ENCODE measurements around the gene SMAD9. TPM values are rescaled to one million over a fixed set of nuclear protein-coding genes. Genes with fewer than 3 reads are reported as not detected.

The SMAD9 gene
- total RNA-seq, 1 experiment from 2014 or later: 0.19 TPM

- H3K27ac ChIP-seq (ENCODE audit: low read length): no peak overlapping the region
- H3K9me2 ChIP-seq (replicated peaks; ENCODE audit: insufficient read depth, low read length): no peaks in the 10 kb centered on the region
- no peaks in the 10 kb centered on the region for H3K36me3 ChIP-seq (ENCODE audit: insufficient read depth, low read length)
- H3K27me3 ChIP-seq (ENCODE audit: low read length): no peaks in the 10 kb centered on the region
- H3K4me1 ChIP-seq (ENCODE audit: low read length): peaks cover 17% of the 10 kb centered on the region
- no peak overlapping the region for H3K4me2 ChIP-seq (ENCODE audit: low read depth, low read length, poor library complexity, severe bottlenecking)
- no peak for DNase-seq
- H4K20me1 ChIP-seq (ENCODE audit: insufficient read depth, low read depth, low read length): no peaks in the 10 kb centered on the region
- no peak overlapping the region for H3K4me3 ChIP-seq (ENCODE audit: low read length)
- no peaks in the 10 kb centered on the region for H3K79me2 ChIP-seq (ENCODE audit: low read length)
- no peak overlapping the region for H3K9ac ChIP-seq (ENCODE audit: low read length)
- H3K9me3 ChIP-seq (ENCODE audit: low read length): no peaks in the 10 kb centered on the region
- H2AFZ ChIP-seq (ENCODE audit: low read length): no peak overlapping the region
Measured at GRCh38 chr13:36915896-36916640, 4.0 kb downstream of the SMAD9 start.

DNA sequence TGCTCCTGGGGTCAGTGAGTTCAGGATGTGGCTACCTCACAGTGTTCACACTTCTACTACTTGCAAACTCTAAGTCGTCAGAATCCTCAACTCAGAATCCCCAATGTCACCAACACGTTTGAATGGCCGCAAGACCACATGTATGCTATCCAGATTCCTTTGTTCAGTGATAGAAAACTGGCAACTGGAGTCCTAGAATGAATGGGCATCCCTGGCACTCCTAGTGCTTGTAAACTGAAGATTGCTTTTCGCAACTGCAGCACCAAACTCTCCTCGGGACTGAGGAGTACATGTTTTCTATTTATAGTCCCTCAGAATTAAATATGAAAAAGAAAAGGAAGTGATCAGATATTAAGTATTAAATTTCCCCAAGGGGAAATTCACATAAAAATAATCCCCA lies 4.9 kb downstream of the SMAD9 start:
- Histone ChIP-seq H2AFZ (ENCODE audit: low read length) (no peak overlapping the region), H3K9ac (ENCODE audit: low read length) (no peak overlapping the region), H3K27me3 (ENCODE audit: low read length) (no peaks in the 10 kb centered on the region), H3K36me3 (ENCODE audit: insufficient read depth, low read length) (no peaks in the 10 kb centered on the region), H3K4me2 (ENCODE audit: low read depth, low read length, poor library complexity, severe bottlenecking) (no peak overlapping the region), H3K27ac (ENCODE audit: low read length) (no peak overlapping the region), H4K20me1 (ENCODE audit: insufficient read depth, low read depth, low read length) (no peaks in the 10 kb centered on the region), H3K4me3 (ENCODE audit: low read length) (no peak overlapping the region), H3K79me2 (ENCODE audit: low read length) (no peaks in the 10 kb centered on the region), H3K4me1 (ENCODE audit: low read length) (peaks cover 17% of the 10 kb centered on the region), H3K9me2 (replicated peaks; ENCODE audit: insufficient read depth, low read length) (no peaks in the 10 kb centered on the region), H3K9me3 (ENCODE audit: low read length) (no peaks in the 10 kb centered on the region)
- no peak for DNase-seq

DNA sequence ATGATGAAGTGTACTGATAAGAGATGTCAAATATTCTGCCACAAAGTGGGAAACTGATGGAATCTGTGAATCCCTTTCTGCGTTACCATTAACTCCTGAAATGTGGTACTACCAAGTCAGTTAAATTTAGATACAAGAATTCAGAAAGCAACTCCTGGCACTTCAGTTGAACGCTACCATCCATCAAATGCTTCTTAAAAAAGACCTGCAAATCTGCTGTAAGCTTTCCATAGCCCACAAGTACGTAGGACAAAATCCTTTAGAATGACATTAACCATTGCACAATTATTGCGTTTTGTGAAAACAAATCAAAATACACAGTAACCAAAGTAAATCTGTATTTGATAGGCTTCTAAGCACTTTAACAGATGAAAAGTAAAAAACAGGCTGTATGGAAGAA lies 5.4 kb downstream of the SMAD9 start:
- H3K9me2 ChIP-seq (replicated peaks; ENCODE audit: insufficient read depth, low read length): no peaks in the 10 kb centered on the region
- no peaks in the 10 kb centered on the region for H3K9me3 ChIP-seq (ENCODE audit: low read length)
- H3K27ac ChIP-seq (ENCODE audit: low read length): no peak overlapping the region
- no peak overlapping the region for H3K9ac ChIP-seq (ENCODE audit: low read length)
- H4K20me1 ChIP-seq (ENCODE audit: insufficient read depth, low read depth, low read length): no peaks in the 10 kb centered on the region
- H3K4me3 ChIP-seq (ENCODE audit: low read length): no peak overlapping the region
- peaks cover 17% of the 10 kb centered on the region for H3K4me1 ChIP-seq (ENCODE audit: low read length)
- no peaks in the 10 kb centered on the region for H3K36me3 ChIP-seq (ENCODE audit: insufficient read depth, low read length)
- H3K27me3 ChIP-seq (ENCODE audit: low read length): no peaks in the 10 kb centered on the region
- no peak overlapping the region for H3K4me2 ChIP-seq (ENCODE audit: low read depth, low read length, poor library complexity, severe bottlenecking)
- no peak for DNase-seq
- H2AFZ ChIP-seq (ENCODE audit: low read length): no peak overlapping the region
- H3K79me2 ChIP-seq (ENCODE audit: low read length): no peaks in the 10 kb centered on the region

DNA sequence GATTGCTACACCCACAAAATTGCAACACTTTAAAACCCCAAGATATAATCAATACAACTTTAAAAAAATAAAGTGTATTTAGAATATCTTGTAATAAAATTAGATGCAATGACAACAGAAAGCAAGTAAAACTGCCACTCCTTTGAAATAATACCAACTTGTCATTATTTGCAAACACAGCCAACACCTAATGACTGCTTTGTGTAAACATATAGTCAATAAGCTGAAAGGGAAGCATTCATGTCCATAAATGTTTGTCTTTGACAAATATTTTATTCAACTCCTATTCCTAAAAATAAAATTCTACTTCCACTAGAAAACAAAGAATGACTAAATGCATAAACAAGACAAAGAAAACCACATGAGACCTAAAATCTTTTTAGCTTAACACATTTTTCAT lies 6.6 kb downstream of the SMAD9 start:
- no peaks in the 10 kb centered on the region for H3K9me3 ChIP-seq (ENCODE audit: low read length)
- peaks cover 17% of the 10 kb centered on the region for H3K4me1 ChIP-seq (ENCODE audit: low read length)
- no peak for DNase-seq
- no peak overlapping the region for H2AFZ ChIP-seq (ENCODE audit: low read length)
- H3K9ac ChIP-seq (ENCODE audit: low read length): no peak overlapping the region
- H3K79me2 ChIP-seq (ENCODE audit: low read length): no peaks in the 10 kb centered on the region
- H3K9me2 ChIP-seq (replicated peaks; ENCODE audit: insufficient read depth, low read length): no peaks in the 10 kb centered on the region
- no peak overlapping the region for H3K27ac ChIP-seq (ENCODE audit: low read length)
- no peaks in the 10 kb centered on the region for H3K27me3 ChIP-seq (ENCODE audit: low read length)
- H3K4me3 ChIP-seq (ENCODE audit: low read length): no peak overlapping the region
- H3K36me3 ChIP-seq (ENCODE audit: insufficient read depth, low read length): no peaks in the 10 kb centered on the region
- H4K20me1 ChIP-seq (ENCODE audit: insufficient read depth, low read depth, low read length): no peaks in the 10 kb centered on the region
- H3K4me2 ChIP-seq (ENCODE audit: low read depth, low read length, poor library complexity, severe bottlenecking): no peak overlapping the region

DNA sequence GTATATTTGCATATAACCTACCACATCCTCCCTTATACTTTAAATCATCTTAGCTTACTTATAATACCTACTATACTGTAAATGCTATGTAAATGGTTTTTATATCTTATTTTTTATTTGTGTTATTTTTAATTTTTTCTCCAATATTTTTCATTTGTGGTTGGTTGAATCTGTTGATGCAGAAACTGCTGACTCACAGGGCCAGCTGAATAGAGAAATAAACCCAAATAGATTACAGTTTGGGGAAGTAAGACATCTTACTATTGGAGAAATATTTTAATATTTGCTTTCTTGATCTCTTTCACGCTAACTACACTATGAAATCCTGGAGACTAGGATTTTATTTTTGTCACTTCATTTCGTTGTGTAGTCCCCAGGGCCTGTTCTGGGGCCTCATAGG lies 7.1 kb downstream of the SMAD9 start:
- H3K79me2 ChIP-seq (ENCODE audit: low read length): no peaks in the 10 kb centered on the region
- no peaks in the 10 kb centered on the region for H3K9me3 ChIP-seq (ENCODE audit: low read length)
- no peak overlapping the region for H3K4me3 ChIP-seq (ENCODE audit: low read length)
- no peak overlapping the region for H3K9ac ChIP-seq (ENCODE audit: low read length)
- H3K27me3 ChIP-seq (ENCODE audit: low read length): no peaks in the 10 kb centered on the region
- peaks cover 17% of the 10 kb centered on the region for H3K4me1 ChIP-seq (ENCODE audit: low read length)
- no peaks in the 10 kb centered on the region for H3K9me2 ChIP-seq (replicated peaks; ENCODE audit: insufficient read depth, low read length)
- H3K36me3 ChIP-seq (ENCODE audit: insufficient read depth, low read length): no peaks in the 10 kb centered on the region
- H2AFZ ChIP-seq (ENCODE audit: low read length): no peak overlapping the region
- no peak overlapping the region for H3K4me2 ChIP-seq (ENCODE audit: low read depth, low read length, poor library complexity, severe bottlenecking)
- no peaks in the 10 kb centered on the region for H4K20me1 ChIP-seq (ENCODE audit: insufficient read depth, low read depth, low read length)
- no peak for DNase-seq
- no peak overlapping the region for H3K27ac ChIP-seq (ENCODE audit: low read length)

DNA sequence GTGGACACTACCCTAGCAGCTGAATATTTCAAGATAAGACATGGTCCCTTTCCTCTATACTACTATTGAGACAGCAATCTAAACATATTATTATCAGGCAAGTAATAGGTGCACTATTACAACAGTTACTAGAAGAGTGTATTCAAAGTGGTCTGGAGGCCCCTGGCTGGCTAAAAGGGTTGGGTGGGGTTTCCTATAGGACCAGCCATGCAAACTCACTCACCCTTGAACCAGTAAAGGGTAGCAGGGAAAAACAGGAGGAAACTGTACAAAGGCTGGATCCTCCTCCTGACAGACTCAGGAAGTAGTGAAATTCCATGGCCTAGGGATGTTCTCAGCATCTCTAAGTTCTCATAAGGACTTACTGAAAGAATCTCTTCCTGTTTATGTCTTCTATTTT lies 7.7 kb downstream of the SMAD9 start:
- H3K4me1 ChIP-seq (ENCODE audit: low read length): peaks cover 17% of the 10 kb centered on the region
- H3K9ac ChIP-seq (ENCODE audit: low read length): no peak overlapping the region
- no peaks in the 10 kb centered on the region for H4K20me1 ChIP-seq (ENCODE audit: insufficient read depth, low read depth, low read length)
- no peak overlapping the region for H2AFZ ChIP-seq (ENCODE audit: low read length)
- H3K4me2 ChIP-seq (ENCODE audit: low read depth, low read length, poor library complexity, severe bottlenecking): no peak overlapping the region
- no peaks in the 10 kb centered on the region for H3K27me3 ChIP-seq (ENCODE audit: low read length)
- H3K9me2 ChIP-seq (replicated peaks; ENCODE audit: insufficient read depth, low read length): no peaks in the 10 kb centered on the region
- no peaks in the 10 kb centered on the region for H3K9me3 ChIP-seq (ENCODE audit: low read length)
- no peak overlapping the region for H3K4me3 ChIP-seq (ENCODE audit: low read length)
- no peaks in the 10 kb centered on the region for H3K36me3 ChIP-seq (ENCODE audit: insufficient read depth, low read length)
- no peaks in the 10 kb centered on the region for H3K79me2 ChIP-seq (ENCODE audit: low read length)
- no peak for DNase-seq
- no peak overlapping the region for H3K27ac ChIP-seq (ENCODE audit: low read length)

DNA sequence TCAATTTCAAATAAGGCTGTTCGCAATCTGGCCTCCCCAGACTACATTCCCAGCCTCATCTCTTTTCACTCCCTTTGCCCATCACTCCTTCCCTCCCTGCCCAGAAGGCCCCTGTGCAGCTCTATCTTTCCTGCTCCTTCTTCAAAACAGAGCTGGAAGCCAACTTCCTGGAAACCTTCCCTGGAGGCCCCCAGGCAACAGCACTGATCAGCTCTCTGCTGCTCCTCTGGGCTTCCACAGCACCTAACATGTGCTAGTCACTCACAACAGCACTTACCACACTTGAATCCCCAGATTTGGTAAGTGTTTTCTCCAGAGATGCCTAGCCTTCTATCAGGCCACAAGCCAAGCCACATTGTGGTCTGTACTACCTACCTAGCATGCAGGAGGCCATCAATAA lies 9.5 kb downstream of the SMAD9 start:
- Histone ChIP-seq H3K4me1 (ENCODE audit: low read length) (peaks cover 21% of the 10 kb centered on the region), H3K36me3 (ENCODE audit: insufficient read depth, low read length) (no peaks in the 10 kb centered on the region), H3K9ac (ENCODE audit: low read length) (no peak overlapping the region), H2AFZ (ENCODE audit: low read length) (no peak overlapping the region), H3K79me2 (ENCODE audit: low read length) (no peaks in the 10 kb centered on the region), H3K4me2 (ENCODE audit: low read depth, low read length, poor library complexity, severe bottlenecking) (no peak overlapping the region), H3K9me2 (replicated peaks; ENCODE audit: insufficient read depth, low read length) (no peaks in the 10 kb centered on the region), H3K27ac (ENCODE audit: low read length) (no peak overlapping the region), H3K4me3 (ENCODE audit: low read length) (no peak overlapping the region), H4K20me1 (ENCODE audit: insufficient read depth, low read depth, low read length) (no peaks in the 10 kb centered on the region), H3K27me3 (ENCODE audit: low read length) (no peaks in the 10 kb centered on the region), H3K9me3 (ENCODE audit: low read length) (no peaks in the 10 kb centered on the region)
- DNase-seq: no peak

DNA sequence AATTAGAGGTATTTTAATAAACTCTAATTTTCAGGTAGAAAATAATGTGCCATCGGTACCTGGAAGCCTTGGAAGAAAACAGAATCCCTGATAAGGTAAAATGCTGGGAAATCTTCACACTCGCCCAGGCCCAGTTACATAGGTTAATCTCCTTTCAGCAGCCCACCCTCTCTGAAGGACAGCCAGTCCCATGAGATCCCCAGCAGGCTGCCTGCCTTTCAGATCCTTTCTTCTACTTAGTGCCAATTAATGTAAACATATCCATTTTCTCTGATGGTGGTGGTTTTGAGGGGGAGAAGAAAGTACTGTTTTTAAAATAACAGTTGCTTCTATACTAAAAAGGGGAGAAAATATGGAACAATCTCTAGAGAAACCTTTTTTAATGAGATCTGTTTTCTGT lies 12.2 kb downstream of the SMAD9 start:
- H3K27ac ChIP-seq (ENCODE audit: low read length): no peak overlapping the region
- no peak overlapping the region for H3K4me2 ChIP-seq (ENCODE audit: low read depth, low read length, poor library complexity, severe bottlenecking)
- H3K36me3 ChIP-seq (ENCODE audit: insufficient read depth, low read length): no peaks in the 10 kb centered on the region
- no peaks in the 10 kb centered on the region for H4K20me1 ChIP-seq (ENCODE audit: insufficient read depth, low read depth, low read length)
- H3K9ac ChIP-seq (ENCODE audit: low read length): no peak overlapping the region
- H2AFZ ChIP-seq (ENCODE audit: low read length): no peak overlapping the region
- peaks cover 8% of the 10 kb centered on the region for H3K4me1 ChIP-seq (ENCODE audit: low read length)
- H3K9me2 ChIP-seq (replicated peaks; ENCODE audit: insufficient read depth, low read length): no peaks in the 10 kb centered on the region
- H3K27me3 ChIP-seq (ENCODE audit: low read length): no peaks in the 10 kb centered on the region
- no peaks in the 10 kb centered on the region for H3K79me2 ChIP-seq (ENCODE audit: low read length)
- H3K4me3 ChIP-seq (ENCODE audit: low read length): no peak overlapping the region
- DNase-seq: no peak
- H3K9me3 ChIP-seq (ENCODE audit: low read length): no peaks in the 10 kb centered on the region

Data from Karpas-422 (cell line).